Fibroblast of the aortic adventitia (primary cell): ENCODE results near the gene EEFSEC. TPM values are rescaled to one million over a fixed set of nuclear protein-coding genes. Genes with fewer than 3 reads are reported as not detected.

Source experiments
- DNase-seq: peaks from one replicate; pipeline ENCODE4 v3.0.0-alpha.2; 2010; ENCODE audit warnings: low read depth
- H3K4me3 ChIP-seq: 2 replicates; pipeline ENCODE4 v1.5.1; 2011; ENCODE audit warnings: low read depth, mild to moderate bottlenecking, control low read depth, low read length, moderate library complexity
- CTCF ChIP-seq: IDR thresholded peaks from 2 replicates; pipeline ENCODE4 v1.5.1; 2011; ENCODE audit warnings: mild to moderate bottlenecking, low read length, control low read depth, inconsistent platforms; ENCODE audit not compliant: insufficient read depth
- total RNA-seq: library from RNA; depleted of rRNA; stranded (reverse); fragments of >200 nt; gene quantifications from 2 replicates; pipeline ENCODE4 v1.2.3, GENCODE V29; 2012; ENCODE audit warnings: low replicate concordance

EEFSEC gene
- total RNA-seq, 1 donor: 8.1 TPM

- no peak overlapping the region for H3K4me3 ChIP-seq
- no peak for DNase-seq
- no peak for TF ChIP-seq CTCF
Observed at GRCh38 chr3:128447561-128448013, 294.3 kb downstream of the EEFSEC start.

- TF ChIP-seq CTCF: no peak
- DNase-seq: no peak
- no peak overlapping the region for H3K4me3 ChIP-seq
Observed at GRCh38 chr3:128448491-128448890, 295.2 kb downstream of the EEFSEC start.

GRCh38 chr3:128449111-128449638, 295.9 kb downstream of the EEFSEC start:
- DNase-seq: peak; percentile 2
- no peak for TF ChIP-seq CTCF
- H3K4me3 ChIP-seq: no peak overlapping the region

GRCh38 chr3:128452120-128452519, 298.8 kb downstream of the EEFSEC start:
- no peak overlapping the region for H3K4me3 ChIP-seq
- no peak for DNase-seq

GRCh38 chr3:128452678-128453275, 299.5 kb downstream of the EEFSEC start:
- no peak overlapping the region for H3K4me3 ChIP-seq

More at GRCh38 chr3:128452120-128452519, 298.8 kb downstream of the EEFSEC start:
- no peak for TF ChIP-seq CTCF

GRCh38 chr3:128453501-128454309, 300.4 kb downstream of the EEFSEC start:
- no peak for TF ChIP-seq CTCF
- no peak for DNase-seq
- no peak overlapping the region for H3K4me3 ChIP-seq

More at GRCh38 chr3:128452678-128453275, 299.5 kb downstream of the EEFSEC start:
- no peak for TF ChIP-seq CTCF
- no peak for DNase-seq
